GM19239 (cell line): ENCODE data around the gene UBE3D.
"Not testable (repeated sequence)": the region's sequence is repeated elsewhere in the genome, so short reads cannot be mapped to it uniquely, and the experiment has no call there.

Experiments
- DNase-seq: peaks from one replicate; pipeline ENCODE4 v3.0.0; 2011; ENCODE audit warnings: low spot score; ENCODE audit not compliant: insufficient read length
- FAIRE-seq: peaks from 2 replicates; lab custom pipeline; 2011; peaks lifted over from hg19 to GRCh38; lab: Jason Lieb, UNC

UBE3D gene

DNA sequence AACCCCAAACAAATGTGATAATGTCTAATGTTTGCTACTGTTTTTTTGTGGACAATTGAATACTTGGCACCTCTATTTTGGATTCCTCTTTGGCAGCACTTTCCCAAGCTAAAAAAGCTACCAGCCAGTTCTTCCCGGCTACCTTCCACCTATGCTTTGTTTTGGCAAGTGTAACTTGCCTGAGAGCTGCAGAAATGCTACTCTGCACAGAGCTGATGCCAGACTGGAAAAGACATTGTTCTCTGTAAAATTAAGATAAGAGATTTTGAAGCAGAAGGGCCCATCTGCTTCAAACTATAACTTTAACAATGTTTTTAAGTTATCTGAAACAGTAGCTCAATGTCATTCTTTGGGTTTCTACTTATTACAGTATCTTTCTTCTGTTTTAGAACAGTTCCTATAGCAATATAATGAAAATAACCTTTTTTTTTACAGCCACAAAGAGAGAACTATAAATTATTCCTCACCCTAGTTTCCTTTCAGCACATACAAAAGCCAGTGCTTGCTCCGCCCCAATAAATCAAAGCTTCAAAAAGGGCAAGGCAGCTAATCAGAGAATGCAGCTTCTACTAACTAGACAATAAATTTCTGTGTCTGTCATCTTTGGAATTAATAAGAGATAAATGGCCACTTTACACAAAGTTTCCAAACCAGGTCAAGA, 183.1 kb downstream of the UBE3D start:
- FAIRE-seq (no peak), DNase-seq (no peak)

DNA sequence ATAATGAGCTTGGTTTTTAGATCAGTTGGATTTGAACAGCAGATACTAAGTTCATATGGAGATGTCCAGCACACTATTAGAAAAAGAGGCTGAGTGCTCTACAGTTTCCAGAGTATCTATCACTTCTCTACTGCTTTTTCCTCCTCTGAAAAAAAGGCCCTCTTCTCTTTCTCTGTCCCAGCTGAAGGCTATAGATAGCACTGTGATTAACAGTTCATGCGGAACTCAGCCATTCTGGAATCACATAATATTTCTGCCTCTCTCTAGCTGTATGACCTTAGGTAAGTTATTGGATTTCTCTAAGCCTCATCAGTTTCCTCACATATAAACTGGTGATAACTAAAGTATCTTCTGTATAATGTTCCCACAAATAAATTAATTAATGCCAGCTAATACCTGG, 184.1 kb downstream of the UBE3D start:
- no peak for DNase-seq
- FAIRE-seq = no peak

DNA sequence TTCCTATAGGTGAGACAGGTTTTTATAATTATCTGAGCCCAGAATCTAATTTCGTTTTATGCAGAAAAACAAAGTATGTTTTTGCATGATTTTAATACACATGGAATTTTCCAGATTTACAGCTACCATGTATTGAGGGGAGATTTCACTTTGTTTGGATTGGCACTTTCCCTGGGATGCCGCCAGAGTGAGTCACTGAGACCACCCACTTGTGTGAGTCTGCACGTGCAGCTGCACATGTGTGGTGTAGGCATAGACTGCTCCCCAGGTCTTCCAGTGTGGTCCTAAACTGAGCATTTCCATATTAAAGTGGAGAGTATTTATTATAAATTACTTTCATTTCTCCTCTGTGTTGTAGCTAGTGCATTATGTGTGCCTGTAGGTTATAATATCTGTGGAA, 186.8 kb downstream of the UBE3D start:
- no peak for FAIRE-seq
- DNase-seq = no peak

DNA sequence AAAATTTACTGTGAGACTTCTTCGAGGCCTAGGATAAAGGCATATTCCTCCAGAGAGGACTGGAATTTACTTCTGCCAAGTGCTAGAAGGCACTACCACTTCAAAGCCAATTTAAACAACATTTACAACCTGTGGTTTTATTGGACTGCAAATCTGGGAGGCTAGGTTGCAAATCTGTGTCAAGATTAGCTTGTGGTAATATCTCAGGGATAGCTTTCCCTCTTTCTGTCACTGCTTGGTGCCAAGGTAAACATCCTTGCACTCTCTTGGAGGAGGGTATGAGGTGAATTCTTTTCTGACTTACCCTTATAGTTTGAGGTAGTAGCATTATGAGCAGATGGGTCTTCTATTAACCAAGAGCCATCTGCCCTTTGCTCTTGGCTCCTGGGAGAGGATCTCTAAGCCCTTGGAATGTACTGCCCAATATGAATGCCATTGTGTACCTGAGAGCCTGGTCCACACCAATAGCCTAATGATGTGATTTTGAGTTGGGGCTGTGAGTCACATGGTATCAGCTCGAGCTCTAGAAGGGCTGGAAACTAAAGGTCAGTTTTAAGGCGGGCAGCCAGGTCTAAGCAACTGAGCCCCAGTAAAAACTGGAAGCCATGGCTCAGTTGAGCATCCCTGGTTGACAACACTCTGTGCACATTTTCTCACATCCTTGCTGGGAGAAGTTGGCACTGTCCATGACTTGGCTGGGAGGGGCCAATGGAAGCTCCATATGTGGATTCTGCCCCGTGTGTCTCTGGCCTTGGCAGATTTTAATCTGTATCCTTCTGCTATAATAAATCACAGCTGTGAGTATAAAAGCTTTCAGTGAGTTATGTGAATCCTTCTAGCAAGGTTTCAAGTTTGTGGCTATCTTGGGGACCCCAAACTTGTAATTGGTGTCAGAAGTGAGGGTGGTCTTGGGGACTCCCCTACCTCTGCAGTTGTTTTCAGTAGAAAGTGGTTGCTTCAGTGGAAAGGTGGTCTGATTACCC, 188.1 kb downstream of the UBE3D start:
- no peak for DNase-seq
- no peak for FAIRE-seq

DNA sequence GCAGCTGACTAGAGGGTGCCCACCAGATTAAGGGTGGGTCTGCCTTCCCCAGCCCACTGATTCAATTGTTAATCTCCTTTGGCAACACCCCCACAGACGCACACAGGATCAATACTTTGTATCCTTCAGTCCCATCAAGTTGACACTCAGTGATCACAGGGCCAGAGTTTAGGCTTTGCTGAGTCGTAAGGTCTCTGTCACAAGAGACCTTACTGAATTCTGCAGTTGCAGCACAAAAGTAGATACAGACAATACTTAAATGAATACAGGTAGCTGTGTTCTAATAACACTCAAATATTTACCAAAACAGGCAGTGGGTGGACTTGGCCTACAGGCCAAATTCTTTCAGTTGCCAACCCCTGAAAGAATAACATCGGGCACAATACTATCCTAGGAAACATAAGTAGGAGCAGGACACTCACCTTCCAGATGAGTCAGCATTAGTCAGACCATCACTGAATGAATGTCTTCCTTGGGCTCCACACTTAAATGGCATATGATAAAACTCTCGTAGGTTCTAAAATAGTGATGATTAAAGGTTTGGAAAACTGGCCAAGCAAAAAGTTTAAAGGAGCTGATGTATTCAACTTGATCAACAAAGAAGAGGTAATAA, 190.0 kb downstream of the UBE3D start:
- no peak for FAIRE-seq
- no peak for DNase-seq

DNA sequence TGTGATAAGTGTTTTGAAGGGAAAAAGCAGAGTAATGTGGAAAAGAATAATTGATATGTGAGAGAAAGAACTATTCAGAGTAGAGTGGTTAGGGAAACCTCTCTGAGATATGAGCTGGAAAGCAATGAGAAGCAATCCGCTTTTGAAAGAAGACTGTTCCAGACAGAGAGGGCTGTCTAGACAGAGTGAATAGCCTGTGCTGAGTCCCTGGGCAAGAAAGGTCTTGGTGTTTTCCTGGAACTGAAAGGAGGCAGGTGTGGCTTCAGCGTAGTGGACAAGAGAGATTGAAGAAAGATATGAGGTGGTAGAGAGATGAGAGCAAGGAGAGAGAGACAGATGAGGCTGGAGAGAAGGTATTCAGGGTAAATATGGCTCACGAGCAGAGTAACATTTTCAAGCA, 190.8 kb downstream of the UBE3D start:
- FAIRE-seq = no peak
- no peak for DNase-seq

DNA sequence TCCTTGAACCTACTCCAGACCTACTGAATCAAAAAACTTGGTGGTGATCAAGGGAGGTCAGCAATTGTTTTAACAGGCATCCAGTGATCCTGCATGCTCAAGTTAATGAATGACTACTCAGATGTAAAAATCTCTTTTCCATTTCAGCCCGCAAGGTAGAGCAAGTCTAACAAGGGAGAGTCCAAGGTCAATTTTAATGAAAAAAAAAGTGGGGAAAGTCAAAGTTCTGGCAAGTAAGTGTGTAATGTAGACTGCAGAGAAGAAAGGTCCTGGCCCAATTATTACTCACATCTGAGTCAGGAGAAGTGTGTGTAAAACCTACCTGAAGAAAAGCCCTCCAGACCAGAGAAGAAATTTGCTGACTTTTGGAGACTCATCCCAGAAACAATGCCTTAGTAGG, 193.5 kb downstream of the UBE3D start:
- DNase-seq (no peak), FAIRE-seq (no peak)

DNA sequence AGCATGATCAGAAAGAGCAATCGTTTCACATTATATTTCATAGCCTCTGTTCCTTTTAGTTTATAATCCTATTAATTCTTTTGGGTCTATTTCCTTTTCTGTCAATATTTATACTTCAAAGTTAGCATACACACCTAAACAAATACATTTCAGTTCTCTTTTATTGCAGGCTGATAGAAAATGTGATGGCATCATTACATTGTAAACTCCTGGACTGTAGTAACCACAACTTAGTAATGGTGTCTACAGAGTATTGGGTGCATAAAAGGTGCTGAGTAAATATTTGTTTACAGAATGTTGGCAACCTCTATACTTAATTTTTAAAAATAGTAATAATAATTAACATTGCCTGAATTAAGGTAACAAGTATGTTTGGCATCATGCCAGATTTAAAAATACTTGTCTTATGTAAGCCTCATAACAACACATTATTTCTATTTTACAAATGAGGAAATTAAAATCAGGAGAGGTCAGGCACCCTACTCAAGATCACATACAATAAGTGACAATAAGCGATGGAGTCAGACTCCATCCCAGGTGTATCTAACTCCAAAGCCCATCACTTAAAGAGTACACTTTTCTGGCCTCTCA, 195.0 kb downstream of the UBE3D start:
- DNase-seq = no peak
- no peak for FAIRE-seq

DNA sequence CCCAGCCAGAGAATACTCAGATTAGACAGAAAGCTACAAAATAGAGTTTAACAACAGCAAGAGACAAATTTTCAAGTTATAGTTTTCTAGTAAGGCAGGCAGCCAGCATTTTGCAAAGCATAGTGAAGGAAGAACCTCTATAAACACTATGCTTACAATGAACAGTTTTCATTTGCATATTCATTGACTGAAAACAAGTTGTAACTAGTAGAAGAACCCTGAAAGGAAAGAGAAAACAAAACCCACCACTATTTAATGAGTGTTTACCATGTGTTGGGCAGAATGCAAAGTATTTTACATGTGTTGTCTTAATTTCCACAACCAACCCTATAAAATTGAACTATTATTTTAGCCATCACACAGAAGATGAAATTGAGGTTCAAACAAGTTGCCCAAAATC, 196.1 kb downstream of the UBE3D start:
- FAIRE-seq = no peak
- no peak for DNase-seq

DNA sequence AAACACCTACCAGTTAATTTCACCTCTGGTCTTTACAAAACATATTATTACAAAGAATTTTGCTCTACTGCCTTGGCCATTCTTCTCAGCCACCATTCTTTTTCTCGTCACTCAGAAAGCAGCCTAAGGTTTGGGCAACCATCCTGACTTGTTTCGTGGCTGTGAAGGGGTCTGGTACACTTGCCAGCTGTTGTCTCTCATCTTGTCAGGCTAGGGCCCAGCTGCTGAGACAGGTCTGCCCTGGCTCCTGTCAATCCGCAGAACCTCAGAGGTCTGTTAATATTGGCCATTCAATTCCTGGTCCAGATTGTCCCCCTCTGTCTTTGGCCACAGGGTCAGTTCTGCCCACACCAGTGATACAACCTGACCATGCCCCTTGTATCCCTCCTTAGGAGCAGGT, 197.7 kb downstream of the UBE3D start:
- FAIRE-seq = no peak
- no peak for DNase-seq

DNA sequence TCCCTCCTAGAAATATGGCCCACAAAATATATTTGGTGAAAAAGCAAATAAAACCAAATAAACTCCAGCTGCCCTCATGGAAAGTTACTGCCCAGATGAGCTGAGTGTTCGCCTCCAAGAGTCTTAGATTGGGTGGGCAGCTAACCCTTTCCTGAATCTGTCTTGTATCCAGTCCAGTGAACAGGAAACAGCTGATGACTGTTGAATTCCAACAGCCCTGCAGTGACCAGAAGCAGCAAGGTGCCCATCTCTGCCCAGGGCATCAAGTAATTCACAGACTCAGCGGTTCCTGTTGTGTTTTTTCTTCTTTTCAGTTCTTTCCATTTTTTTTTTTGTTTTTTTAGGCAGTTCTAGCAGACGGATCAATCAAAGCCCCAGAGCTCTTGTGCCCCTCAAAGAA, 199.2 kb downstream of the UBE3D start:
- DNase-seq = no peak
- FAIRE-seq = no peak

DNA sequence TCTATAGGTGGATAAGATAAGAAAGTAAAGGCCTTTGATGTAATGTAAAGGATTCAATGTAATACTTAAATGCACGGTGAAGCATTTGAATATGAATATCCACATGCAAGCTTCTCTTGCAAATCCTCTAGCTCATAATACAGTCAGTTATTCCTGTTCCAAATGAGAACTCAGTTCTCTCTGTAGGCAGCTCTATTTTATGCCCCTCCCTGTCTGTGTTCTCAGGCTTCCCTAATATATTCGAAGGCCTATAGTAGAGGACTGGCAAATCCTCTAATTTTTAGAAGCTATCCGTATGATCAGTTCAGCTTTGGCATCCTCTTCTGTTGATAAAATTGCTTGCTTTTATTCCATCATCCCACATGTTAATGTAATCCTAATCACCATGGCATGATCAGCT, 200.2 kb downstream of the UBE3D start:
- DNase-seq (no peak), FAIRE-seq (no peak)

DNA sequence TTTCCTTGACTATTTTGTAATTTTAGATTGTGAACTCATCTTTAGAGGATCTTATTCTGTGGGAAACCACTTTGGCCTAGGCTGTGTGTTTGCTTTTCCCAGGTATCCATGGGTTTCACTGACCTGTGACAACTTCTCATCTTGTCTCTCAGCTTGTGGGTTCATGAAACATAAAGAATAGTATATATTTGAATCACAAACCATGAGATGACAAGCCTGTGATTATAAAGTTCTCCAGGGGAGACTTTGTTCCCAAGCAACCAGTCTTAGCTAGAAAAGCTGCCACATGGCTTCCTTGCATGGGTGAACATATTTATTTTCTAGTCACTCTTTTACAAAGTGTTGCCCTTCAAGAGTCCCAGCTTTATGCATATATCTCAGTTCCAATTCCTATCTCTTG, 201.9 kb downstream of the UBE3D start:
- no peak for FAIRE-seq
- no peak for DNase-seq

DNA sequence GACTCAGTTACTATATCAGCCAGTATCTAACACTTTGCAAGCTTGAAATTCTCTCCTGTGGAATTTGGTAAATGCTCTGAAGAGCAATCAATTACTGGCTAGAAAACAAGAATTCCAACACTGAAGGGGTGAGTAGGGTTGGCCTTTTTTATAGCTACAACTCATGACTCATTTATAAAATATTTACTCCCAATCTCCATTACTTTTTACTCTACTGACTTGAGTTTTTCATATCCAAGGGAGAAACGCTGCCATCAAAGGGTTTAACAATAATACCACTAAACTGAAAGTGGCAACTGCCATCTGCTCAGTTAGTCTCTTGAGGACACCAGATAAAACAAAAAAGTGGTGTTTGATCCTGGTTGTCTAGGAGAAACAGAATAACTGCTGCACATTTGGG, 203.1 kb downstream of the UBE3D start:
- FAIRE-seq (no peak), DNase-seq (no peak)

DNA sequence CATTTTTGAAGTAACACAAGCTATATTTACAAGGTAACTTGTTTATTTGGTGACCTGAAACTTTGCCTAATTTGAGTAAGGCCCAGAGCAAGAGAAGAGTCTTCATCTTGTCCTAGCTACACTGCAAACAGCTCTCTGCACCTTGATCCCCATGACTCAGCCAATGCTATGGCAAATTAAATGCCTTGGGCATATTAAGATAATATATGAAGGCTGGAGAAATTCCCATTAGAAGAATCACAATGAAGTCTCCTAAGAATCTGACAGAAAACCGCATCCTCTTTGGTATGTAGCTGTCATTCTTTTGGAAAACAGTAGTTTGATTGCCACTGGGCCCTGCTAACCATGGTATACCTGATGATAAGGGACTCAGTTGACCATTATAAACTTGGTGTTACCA, 204.5 kb downstream of the UBE3D start:
- FAIRE-seq (no peak), DNase-seq (no peak)

DNA sequence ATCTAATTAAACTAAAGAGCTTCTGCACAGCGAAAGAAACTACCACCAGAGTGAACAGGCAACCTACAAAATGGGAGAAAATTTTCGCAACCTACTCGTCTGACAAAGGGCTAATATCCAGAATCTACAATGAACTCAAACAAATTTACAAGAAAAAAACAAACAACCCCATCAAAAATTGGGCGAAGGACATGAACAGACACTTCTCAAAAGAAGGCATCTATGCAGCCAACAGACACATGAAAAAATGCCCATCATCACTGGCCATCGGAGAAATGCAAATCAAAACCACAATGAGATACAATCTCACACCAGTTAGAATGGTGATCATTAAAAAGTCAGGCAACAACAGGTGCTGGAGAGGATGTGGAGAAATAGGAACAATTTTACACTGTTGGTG, 209.6 kb downstream of the UBE3D start:
- not testable (repeated sequence) for FAIRE-seq, DNase-seq

DNA sequence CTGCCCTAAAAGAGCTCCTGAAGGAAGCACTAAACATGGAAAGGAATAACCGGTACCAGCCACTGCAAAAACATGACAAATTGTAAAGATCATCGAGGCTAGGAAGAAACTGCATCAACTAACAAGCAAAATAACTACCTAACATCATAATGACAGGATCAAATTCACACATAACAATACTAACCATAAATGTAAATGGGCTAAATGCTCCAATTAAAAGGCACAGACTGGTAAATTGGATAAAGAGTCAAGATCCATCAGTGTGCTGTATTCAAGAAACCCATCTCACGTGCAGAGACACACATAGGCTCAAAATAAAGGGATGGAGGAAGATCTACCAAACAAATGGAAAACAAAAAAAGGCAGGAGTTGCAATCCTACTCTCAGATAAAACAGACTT, 212.7 kb downstream of the UBE3D start:
- not testable (repeated sequence) for DNase-seq, FAIRE-seq

DNA sequence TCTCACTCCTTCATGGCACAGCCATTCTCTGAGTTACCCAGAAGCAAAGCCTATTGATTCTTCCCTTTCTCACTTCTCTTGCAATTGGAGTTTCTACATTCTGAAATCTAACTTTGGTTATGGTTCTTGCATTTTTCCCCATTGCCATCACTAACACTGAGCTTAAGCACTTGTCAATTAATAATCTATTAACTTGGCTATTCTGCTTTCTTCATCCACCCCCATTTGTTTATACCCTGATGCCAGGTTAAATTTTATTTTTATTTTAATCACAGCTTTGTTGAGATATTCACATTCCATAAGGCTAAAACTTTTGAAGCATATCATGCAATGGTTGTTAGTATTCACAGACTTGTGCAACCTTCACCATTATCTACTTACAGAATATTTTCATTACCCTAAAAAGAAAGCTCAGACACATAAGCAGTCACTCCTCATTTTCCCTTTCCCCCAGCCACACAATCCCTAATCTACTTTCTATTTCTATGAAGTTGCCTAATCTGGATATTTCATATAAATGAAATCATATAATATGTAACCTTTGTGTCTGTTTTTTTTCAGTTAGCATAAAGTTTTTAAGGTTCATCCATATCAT, 222.3 kb downstream of the UBE3D start:
- no peak for DNase-seq
- FAIRE-seq = no peak

DNA sequence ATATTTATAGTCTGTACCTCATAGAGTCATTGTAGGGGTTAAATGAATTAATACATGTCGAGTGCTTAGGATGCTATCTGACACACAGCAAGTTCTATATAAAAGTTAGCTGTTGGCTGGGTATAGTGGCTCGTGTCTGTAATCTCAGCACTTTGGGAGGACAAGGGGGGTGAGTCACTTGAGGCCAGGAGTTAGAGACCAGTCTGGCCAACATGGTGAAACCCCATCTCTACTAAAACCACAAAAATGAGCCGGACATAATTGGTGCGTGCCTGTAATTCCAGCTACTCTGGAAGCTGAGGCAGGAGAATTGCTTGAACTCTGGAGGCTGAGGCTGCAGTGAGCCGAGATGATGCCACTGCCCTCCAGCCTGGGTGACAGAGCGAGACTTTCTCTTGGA, 222.9 kb downstream of the UBE3D start:
- DNase-seq (no peak), FAIRE-seq (no peak)
